ENCODE results near the gene GPRIN1.
A peak's percentile ranks its signal among the peaks of the same experiment; 100 is the strongest.

The GPRIN1 gene

GRCh38 chr5:176612855-176613254, 2.9 kb upstream of the GPRIN1 start:
- no peak for DNase-seq (ENCODE audit: low spot score)
- ChIA-PET CTCF (interaction anchor here (1.7 kb wide), 1 partner anchor 34 kb away, joined by 3 read pairs; the partner anchor contains the start of gene TSPAN17), POLR2A (ENCODE audit: low non-redundant PET) (no interaction called here)
- no peak overlapping the region for H3K27ac ChIP-seq
- TF ChIP-seq, protein P1, sequence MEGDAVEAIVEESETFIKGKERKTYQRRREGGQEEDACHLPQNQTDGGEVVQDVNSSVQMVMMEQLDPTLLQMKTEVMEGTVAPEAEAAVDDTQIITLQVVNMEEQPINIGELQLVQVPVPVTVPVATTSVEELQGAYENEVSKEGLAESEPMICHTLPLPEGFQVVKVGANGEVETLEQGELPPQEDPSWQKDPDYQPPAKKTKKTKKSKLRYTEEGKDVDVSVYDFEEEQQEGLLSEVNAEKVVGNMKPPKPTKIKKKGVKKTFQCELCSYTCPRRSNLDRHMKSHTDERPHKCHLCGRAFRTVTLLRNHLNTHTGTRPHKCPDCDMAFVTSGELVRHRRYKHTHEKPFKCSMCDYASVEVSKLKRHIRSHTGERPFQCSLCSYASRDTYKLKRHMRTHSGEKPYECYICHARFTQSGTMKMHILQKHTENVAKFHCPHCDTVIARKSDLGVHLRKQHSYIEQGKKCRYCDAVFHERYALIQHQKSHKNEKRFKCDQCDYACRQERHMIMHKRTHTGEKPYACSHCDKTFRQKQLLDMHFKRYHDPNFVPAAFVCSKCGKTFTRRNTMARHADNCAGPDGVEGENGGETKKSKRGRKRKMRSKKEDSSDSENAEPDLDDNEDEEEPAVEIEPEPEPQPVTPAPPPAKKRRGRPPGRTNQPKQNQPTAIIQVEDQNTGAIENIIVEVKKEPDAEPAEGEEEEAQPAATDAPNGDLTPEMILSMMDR (conservative IDR thresholded peaks at IDR 0.05; ENCODE audit: low read depth) = no peak

DNA sequence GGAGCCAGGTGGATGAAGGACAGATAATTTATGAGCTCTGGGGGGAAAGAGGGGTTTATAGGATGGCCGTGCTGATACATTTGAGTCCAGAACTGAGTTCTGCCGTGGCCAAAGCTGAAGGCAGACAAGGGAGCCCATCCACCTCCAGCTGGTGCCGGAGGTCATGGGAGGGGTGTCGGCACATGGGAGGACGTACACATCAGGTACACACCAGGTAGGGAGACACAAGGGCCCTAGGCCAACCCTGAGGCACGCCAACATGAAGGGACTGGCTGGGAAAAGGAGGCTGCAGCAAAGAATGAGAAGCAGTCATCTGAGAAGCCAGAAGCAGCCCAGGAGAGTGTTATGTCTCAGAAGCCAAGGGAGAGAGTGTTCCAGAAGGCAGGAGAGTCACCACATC, 2.1 kb upstream of the GPRIN1 start:
- TF ChIP-seq, protein P1 (conservative IDR thresholded peaks at IDR 0.05; ENCODE audit: low read depth) = no peak
- POLR2A ChIA-PET (ENCODE audit: low non-redundant PET) = no interaction called here
- H3K27ac ChIP-seq = no peak overlapping the region
- CTCF ChIA-PET = interaction anchor here (0.5 kb wide), 1 partner anchor 41 kb away, joined by 3 read pairs; no protein-coding TSS in a partner anchor
- DNase-seq (ENCODE audit: low spot score) = no peak

DNA sequence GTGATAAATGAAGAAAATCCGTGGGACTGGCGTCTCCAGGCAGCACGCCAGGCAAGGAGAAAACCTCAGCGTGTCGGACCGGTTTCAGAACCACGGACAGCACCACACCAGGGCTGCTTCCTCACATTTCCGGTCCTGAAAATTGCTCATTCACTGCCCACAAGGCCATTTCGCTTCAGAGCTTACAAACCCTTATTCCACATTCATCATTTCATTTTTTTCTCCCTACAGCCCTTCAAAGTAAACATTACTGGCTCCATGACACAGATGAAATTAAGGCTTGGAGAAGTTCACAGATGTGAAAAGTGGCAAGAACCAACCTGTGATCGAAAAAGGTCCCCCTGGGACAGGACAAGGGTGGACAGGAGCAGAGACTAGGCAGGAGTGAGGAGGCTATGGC, 1.5 kb upstream of the GPRIN1 start:
- peak; percentile 78 for DNase-seq (ENCODE audit: low spot score)
- TF ChIP-seq, protein P1 (conservative IDR thresholded peaks at IDR 0.05; ENCODE audit: low read depth) = no peak
- no peak overlapping the region for H3K27ac ChIP-seq
- ChIA-PET POLR2A (ENCODE audit: low non-redundant PET) (no interaction called here), CTCF (no interaction called here)

DNA sequence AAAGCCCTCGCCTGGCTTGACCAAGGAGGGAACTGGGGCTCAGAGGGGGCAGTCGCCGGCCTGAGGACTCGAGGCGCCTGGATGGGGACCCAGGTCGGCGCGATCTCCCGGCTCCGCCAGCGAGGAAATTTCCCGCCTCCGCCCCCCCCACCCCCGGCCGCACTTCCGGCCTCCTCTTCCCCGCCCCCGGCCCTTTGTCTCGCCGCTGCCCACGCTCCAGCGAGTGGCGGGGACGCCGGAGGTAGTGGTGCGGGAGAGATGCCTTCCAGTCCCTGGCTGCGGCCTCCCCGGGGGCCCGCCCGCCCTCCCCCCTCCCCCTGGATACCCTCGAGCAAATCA, 448 bp upstream of the GPRIN1 start:
- peak overlapping the region; percentile 66 for H3K27ac ChIP-seq
- DNase-seq (ENCODE audit: low spot score) = no peak
- TF ChIP-seq, protein P1 (conservative IDR thresholded peaks at IDR 0.05; ENCODE audit: low read depth) = peak; percentile 21; the same call in 1 of the 2 replicates
- POLR2A ChIA-PET (ENCODE audit: low non-redundant PET) = no interaction called here
- CTCF ChIA-PET = no interaction called here

DNA sequence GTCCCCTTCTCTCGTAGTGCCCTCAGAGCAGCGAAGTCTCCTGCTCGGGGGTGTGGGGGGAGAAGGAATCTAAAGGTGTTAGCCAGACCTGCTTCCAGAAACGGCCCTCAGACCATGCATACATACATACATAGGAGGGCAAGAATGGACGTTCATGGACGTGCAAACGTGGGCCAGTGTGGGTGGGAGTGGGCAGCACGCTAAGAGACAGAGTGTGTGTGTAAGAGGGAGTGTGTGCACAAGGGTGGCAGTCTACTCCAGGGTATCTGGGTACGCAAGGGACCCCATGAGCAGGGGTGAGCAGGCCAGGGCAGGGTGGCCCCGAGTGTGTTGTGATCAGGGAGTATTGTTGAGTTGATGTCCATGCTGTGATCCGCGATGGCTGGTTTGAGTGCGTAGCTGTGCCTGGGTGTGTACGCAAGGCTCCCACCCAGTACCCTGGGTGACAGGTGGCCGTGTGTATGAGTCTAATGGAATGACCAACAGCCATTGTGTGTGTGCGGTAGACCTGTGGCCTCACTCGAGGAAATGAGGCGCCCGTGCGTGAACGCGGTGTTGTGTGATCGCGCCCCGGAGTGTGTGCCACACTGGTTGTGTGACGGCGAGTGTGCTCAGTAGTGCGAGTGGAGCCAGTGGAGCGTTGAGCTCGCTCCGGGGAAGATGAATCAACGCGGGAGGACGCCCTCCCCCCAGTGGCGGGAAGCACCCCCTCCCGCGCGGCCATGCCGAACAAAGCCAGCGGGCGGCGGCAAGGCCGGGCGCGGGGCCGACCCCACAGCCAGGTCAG, 826 bp downstream of the GPRIN1 start:
- peak overlapping the region; percentile 66 for H3K27ac ChIP-seq
- TF ChIP-seq, protein P1 (conservative IDR thresholded peaks at IDR 0.05; ENCODE audit: low read depth) = no peak
- no peak for DNase-seq (ENCODE audit: low spot score)
- ChIA-PET CTCF (interaction anchor here (0.7 kb wide), 1 partner anchor 46 kb away, joined by 3 read pairs; no protein-coding TSS in a partner anchor), POLR2A (ENCODE audit: low non-redundant PET) (no interaction called here)

GRCh38 chr5:176608142-176608705, 1.7 kb downstream of the GPRIN1 start:
- TF ChIP-seq, protein P1 (conservative IDR thresholded peaks at IDR 0.05; ENCODE audit: low read depth) = no peak
- ChIA-PET CTCF (interaction anchor here (1.0 kb wide), 1 partner anchor 161 kb away, joined by 3 read pairs; no protein-coding TSS in a partner anchor), POLR2A (ENCODE audit: low non-redundant PET) (no interaction called here)
- DNase-seq (ENCODE audit: low spot score) = no peak
- peak overlapping the region; percentile 13 for H3K27ac ChIP-seq

Data from RWPE1 (cell line).